HG03135 (cell line): ENCODE results near the gene WBP11.
A peak's percentile ranks its signal among the peaks of the same experiment; 100 is the strongest.
"Not testable (repeated sequence)": the region's sequence is repeated elsewhere in the genome, so short reads cannot be mapped to it uniquely, and the experiment has no call there.

Experiments
- ATAC-seq: cut with Tn5 transposase; IDR thresholded peaks from one replicate; pipeline ENCODE4 v1.9.1; 2021; ENCODE audit warnings: mild to moderate bottlenecking, moderate library complexity; ENCODE audit not compliant: unreplicated experiment

WBP11 gene

DNA sequence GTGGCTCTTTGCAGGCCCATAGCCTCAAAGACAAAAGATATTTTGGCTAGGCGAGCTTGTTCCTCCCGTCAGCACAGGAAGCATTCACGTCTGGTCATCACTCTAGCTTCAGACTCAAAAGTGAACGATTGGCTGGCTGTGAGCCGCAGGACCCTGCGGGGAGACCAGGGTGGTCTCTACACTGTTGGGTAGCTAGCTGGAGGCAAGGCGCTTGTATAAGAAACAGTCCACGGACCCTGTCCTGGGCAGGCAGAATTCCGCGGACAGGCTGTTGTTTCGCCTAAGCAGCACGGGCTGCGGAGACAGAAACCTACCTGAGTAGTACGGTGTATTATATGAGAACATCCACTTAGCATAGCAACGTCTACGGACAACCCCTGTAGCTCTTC lies 29.6 kb downstream of the WBP11 start:
- ATAC-seq = peak; percentile 16

DNA sequence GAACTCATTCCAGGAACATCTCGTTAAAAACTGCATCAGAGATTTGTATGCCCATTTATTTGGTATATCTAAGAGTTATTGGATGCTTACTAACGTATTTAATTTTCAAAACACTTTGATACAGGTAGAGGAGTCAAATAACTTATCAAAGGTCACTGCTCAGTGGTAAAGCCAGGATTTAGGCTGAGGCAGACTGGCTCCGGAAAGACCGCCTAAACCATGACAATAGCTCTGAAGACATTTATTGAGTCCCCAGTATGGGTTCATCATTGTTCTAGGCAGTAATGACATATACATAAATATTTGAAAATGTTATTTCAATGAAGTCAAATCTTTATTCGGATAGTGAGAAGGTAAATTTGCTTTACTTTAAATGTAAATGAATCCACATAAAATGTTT lies 30.3 kb downstream of the WBP11 start:
- ATAC-seq = no peak

DNA sequence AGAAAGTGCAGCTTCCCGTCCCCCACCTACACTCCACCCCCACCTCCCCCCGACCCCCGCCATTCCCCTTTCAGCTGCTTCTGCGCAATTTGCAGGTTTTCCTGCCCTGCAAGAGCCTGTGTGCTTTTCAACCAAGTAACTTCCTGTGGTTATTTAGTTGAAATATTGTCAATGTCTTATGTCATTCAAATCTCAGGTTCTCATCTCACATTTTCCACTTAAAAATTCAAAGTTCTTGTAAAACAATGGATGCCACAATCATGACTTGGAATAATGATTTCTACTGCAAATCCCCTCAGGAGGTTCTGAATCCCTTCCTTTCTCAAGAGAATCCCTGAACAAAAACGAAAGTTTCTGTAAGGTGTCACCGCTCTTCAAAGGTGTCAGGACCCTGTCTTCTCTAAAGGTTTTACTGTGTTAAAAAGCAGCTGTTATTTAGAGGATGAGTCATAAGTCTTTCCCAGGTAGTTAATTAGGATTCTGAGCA lies 31.6 kb downstream of the WBP11 start:
- no peak for ATAC-seq

DNA sequence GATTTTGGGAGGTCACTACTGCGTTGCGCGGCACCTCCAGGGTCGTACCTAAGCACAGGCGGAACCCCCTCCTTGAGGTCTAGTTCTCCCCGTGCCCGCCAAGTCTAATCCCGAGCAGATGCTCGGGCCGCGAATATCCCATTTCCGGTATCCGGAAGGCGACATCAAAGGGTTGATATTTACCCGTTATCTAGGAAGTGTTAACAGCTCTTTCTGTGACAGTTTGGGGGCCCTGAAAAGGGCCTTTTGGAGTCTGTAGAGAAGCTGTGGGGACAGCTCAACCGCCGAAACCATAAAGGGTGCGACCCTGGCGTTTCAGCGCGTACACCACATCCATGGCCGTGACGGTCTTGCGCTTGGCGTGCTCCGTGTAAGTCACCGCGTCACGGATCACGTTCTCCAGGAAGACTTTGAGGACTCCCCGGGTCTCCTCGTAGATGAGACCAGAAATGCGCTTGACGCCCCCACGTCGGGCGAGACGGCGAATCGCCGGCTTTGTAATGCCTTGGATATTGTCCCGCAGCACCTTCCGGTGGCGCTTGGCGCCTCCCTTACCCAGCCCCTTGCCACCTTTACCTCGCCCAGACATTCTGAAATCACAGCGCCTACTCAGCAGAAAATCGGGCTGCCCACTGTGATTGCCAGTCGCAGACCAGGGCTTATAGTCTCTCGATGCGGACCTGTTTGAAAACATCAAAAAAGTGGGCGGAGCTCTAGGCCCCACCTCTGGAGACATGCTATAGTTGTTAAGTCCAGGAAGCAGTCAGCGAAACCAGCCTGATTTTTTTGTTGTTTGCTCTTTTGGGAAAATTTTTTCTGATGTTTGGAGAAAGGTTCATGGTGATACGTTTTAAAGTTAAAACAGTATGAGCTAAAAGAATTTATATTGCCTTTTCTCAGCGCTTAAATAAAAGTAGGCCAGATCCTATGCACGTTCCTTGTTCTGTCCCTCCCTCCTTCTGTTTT lies 32.5 kb downstream of the WBP11 start:
- peak; percentile 33 for ATAC-seq

DNA sequence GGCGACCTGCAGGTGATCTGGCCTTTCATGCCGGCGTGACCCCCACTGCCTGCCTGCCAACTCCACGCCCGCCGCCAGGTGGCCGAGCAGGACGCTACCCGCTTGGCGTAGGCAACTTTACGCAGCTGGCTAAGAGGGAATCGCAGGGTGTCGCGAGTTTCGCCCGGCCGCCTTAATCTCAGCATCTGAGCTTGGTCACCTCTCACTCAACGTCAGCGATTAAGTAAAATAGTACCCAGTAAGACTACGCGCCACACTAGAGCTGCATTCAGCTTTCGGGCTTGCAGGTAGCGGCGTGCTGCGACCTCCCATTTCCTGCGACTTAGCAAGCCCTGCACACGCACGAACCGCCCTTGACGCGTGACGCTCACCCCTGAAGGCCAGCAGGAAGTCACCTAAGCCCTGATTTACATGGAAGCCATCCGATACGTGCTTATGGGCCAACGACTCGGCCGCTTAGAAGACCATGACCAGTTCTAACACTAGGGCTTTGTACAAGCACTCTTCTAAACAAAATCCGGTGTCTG lies 33.2 kb downstream of the WBP11 start:
- ATAC-seq = peak; percentile 39

DNA sequence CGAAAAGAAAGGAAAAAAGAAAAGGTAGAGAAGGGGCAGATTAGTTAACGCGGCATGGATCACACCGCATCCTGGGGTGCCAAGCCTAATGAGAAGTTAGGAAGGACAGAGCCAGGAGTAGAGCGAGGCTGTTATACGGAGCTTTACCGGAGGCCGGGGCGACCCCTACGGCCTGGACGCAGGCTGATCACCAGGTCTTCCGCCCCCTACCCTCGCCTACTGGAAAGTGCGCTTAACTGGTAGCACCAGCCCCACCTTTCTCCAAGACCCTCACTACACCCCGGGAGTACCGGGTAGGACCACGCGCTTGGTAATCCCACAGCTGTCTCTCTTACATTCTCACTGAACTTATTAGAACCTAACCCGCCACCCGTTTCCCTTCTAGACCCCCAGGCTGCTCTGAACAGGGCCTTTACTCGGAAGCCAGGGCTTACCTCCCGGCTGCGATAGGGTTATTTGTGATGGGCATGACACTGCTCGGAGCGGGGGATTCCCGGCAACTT lies 33.8 kb downstream of the WBP11 start:
- peak; percentile 2 for ATAC-seq

DNA sequence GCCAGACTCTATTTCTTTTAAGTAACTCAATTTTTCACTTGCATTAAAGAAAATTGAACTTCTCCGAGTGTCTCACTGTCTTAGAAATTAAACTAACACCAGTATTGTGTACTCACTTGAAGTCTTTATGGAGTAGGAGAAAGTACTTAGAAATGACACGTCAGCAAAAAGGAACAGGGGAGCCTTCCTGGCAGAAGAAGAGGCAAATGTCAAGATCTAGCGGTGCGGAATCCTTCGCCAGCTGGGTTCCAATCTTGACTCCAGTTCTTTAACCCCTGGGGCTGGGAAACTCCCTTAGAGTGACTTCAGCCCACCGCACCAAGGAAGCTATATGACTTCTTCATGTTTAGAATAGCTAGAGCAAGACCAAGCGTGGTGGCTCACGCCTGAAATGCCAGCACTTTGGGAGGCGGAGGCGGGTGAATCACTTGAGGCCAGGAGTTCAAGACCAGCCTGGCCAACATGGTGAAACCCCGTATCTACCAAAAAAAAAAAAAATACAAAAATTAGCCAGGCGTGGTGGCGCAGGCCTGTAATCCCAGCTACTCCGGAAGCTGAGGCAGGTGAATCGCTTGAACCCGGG lies 34.4 kb downstream of the WBP11 start:
- no peak for ATAC-seq

DNA sequence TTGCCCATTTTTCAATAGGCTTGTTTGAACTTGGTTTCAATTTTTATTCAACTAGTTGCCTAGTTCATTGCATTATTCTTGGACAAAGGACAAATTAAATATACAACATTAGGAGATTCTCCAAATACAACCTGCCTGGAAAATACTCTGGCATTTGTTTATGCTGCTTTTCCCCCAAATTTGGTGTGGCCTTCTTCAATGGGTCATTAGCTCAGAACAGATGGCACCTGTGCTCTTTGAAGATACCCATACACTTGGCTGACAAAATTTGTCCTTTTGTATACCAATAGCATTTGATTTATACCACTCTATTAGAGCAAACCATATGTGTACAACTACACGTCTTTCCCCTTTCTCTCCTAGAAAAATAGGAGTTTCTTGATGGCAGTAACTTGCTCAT lies 35.7 kb downstream of the WBP11 start:
- ATAC-seq = no peak

DNA sequence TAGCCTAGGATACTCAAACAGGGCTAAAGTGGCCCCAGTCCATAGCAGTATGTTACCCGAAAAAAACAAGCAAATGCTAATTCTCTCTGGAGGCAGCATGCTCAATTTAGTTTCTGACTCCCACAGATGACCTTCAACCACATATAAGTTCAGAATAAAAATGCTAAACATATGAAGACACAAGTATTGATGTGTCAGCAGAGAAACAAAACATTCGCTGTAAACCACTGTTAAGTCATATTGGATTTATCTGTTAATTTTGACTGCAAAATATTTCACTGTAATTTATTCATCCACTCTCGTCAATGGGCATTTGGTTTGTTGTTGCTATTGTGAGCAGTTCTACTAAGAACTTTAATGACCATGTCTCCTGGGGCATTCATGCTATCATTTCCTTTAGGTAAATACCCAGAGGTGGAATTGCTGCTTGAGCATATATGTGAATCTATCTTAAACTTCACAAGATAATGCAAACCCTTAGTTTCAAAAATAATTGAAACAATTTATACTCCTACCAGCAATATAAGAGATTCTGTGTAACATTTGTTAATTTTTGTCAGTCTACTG lies 36.5 kb downstream of the WBP11 start:
- no peak for ATAC-seq

DNA sequence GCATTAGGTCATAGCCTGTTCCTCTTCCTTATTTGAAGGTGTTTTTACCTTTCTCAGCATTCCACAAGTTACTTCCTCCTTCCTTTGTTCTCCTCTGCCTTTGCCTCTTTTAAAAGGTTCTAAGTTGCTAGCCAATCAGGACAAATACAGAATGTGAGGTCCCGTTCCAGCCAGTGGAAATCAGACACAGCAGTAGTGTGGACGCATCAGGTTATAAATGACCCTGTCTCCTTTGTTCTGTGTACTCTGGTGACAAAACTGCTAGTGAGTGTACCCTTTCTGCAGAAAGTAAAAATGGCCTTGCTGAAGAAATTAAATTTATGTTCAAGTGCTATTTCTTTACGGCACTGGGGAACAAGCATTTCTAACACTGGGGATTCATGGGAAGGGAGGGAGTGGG lies 37.3 kb downstream of the WBP11 start:
- not testable (repeated sequence) for ATAC-seq

DNA sequence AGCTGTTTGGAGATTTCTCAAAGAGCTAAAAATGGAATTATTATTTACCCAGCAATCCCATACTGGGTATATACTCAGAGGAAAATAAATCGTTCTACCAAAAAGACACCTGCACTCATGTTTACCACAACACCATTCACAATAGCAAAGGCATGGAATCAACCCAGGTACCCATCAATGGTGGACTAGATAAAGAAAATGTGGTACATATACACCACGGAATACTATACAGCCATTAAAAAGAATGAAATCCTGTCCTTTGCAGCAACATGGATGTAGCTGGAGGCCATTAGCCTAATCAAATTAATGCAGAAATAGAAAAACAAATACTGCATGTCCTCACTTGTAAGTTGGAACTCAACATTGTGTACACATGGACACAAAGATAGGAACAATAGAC lies 37.9 kb downstream of the WBP11 start:
- ATAC-seq = no peak

DNA sequence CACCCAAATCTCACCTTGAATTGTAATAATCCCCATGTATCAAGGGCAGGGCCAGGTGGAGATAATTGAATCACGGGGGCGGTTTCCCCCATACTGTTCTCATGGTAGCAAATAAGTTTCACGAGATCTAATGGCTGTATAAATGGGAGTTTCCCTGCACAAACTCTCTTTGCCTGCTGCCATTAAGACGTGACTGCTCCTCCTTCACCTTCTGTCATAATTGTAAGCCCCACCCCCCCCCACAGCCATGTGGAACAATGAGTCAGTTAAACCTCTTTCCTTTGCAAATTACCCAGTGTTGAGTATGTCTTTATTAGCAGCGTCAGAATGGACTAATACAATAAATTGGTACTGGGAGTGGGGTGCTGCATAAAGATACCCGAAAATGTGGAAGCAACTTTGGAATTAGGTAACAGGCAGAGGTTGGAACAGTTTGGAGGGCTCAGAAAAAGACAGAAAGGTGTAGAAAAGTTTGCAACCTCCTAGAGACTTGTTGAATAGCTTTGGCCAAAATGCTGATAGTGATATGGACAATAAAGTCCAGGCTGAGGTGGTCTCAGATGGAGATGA lies 43.5 kb downstream of the WBP11 start:
- not testable (repeated sequence) for ATAC-seq

DNA sequence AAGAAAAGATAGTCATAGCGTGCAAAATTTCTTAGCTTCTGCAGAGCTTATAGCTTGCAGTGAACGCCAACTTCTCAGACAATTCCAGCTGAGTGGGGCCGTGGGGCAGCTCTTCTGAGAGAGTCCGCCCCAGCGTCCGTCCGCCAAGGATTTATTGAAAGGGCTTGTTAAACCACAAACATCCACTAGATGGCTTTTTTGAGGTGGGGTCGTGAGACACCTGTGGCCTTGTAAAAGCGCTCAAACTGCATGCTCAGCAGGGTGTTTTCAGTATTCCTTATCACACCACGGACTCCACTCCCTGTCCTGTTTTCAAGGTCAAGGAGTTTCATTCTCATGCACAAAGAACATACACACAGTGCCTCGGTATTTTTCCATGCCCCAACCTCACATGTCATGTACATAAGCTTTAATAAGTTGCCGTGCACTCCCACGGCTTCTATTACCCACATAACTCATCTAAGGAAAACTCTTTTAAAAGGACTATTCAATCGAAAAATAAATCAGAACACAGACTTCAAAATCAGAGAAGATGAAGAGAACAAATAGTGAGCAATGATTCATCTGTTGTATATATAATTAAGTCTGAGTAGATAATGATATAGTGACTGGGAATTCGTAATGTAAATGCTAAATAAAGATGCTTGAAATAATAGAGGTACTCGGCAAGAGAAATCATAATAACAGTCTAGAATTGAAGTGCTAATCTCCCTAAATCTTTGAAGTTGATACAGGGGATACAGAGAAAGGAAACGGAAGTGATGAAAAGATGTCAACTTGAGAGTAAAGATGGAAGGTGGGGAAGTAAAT lies 46.7 kb downstream of the WBP11 start:
- ATAC-seq = no peak

DNA sequence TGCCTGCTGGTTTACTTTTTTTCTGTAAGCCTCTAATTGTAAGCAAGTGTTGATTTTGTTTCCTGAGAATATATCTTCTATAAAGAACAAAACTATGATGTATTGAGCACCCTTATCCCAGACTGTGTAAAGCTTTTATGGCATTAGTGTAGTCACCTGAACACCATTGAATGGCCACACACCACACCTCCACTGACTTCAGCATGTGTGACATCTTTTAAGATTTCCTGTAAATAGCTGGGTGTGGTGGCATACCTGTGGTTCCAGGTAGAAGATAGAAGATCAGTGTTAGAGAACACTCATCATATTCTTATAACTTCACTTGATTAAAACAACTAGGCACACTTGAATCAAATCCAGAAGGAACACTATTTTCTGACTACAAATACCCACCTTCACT lies 51.3 kb downstream of the WBP11 start:
- ATAC-seq = no peak

DNA sequence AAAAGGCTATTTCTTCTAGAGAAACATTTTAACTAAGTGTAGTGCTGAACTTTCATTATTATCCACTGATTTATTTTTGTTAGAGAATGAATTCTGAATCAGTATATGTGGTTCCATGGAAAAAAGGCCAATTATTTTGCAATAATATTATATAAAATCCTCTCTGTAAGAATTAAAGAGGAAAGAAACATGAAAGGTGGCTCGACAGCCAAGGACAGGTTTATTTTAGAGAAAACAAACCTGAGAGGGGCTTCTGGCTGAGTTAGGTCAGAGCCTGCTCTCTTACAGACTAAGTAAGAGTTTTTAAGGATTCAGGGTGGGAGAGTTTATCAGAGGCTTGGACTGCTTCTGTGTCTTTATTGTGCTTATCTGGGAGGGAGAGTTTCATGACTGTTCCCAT lies 60.2 kb downstream of the WBP11 start:
- no peak for ATAC-seq

DNA sequence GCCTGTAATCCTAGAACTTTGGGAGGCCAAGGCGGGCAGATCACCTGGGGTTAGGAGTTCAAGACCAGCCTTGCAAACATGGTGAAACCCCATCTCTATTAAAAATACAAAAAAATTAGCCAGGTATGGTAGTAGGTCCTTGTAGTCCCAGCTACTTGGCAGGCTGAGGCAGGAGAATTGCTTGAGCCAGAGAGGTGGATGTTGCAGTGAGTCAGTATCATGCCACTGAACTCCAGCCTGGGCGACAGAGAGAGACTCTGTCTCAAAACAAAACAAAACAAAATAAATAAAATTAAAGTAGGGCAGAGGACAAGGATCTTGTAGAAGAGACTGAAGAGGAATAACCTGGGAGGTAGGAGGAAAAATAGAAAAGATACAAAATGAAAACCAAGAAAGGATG lies 61.3 kb downstream of the WBP11 start:
- ATAC-seq = no peak

DNA sequence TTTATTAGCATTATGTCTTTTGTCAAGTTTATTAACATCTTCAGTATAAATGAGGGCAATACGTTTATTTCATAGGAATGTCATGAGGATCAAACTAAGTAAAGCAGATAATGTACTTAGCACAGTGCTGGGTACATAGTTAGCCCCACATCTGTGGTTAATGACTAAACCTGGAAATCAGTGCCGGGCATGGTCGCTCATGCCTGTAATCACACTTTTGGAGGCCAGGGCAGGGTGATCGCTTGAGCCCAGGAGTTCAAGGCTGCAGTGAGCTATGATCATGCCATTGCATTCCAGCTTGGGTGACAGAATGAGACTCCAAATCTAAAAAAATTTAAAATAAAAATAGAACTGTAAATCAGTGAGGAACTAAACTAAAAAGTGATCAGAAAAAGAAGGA lies 62.1 kb downstream of the WBP11 start:
- ATAC-seq = no peak

DNA sequence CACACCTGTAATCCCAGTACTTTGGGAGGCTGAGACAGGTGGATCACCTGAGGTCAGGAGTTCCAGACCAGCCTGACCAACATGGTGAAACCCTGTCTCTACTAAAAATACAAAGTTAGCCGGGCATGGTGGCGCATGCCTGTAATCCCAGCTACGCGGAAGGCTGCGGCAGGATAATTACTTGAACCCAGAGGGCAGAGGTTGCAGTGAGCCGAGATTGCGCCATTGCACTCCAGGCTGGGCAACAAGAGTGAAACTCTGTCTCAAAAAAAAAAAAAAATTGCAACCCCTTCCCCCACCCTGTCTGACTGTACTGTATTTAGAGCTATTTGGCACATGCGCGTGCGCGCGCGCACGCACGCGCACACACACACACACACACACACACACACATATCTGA lies 66.8 kb downstream of the WBP11 start:
- ATAC-seq = not testable (repeated sequence)
